HepG2 (cell line): ENCODE measurements around the gene CDC42EP4. TPM values are rescaled to one million over a fixed set of nuclear protein-coding genes. Genes with fewer than 3 reads are reported as not detected.

ENCODE experiments used
- ATAC-seq: fragments of 200-7000 bp; cut with Tn5 transposase; 3 replicates; pipeline ENCODE4 v1.9.1; 2020; ENCODE audit warnings: mild to moderate bottlenecking, moderate library complexity
- BruUV-seq: library from RNA; stranded (reverse); fragments of 400-500 nt; replicated peaks from 2 replicates; lab custom pipeline; 2021; lab: Mats Ljungman, UMichigan
- CTCF ChIA-PET: fragments of 300-600 bp; formaldehyde crosslinking; extraction: SDS; loops from one replicate; lab custom pipeline; 2021; ENCODE audit warnings: low total read pairs, inconsistent platforms, low intra/inter-chr PET ratio; lab: Yijun Ruan, JAX
- POLR2A ChIA-PET: fragments of 350-600 bp; sonication (Branson Sonifier 250); formaldehyde crosslinking; loops from one replicate; lab custom pipeline; 2020; ENCODE audit warnings: antibody characterized with exemption, inconsistent platforms; lab: Yijun Ruan, JAX
- DNase-seq: peaks from one replicate; pipeline ENCODE4 v3.0.0-alpha.2; 2015; ENCODE audit warnings: low spot score
- FAIRE-seq: peaks from 3 replicates; lab custom pipeline; 2011; peaks lifted over from hg19 to GRCh38; lab: Jason Lieb, UNC
- H2AFZ ChIP-seq: one replicate; pipeline ENCODE4 v1.6.1; 2011; ENCODE audit warnings: low read length, inconsistent platforms
- H3K27ac ChIP-seq: fragments of 300-600 bp; 3 replicates; pipeline ENCODE4 v1.8.0; 2011; ENCODE audit warnings: mixed run types, mild to moderate bottlenecking, mixed read lengths, low read length, inconsistent platforms; ENCODE audit not compliant: insufficient read depth; ENCODE audit errors: extremely low read length
- H3K27me3 ChIP-seq, 2 experiments: fragments of 200-600 bp in 1 of 2; 2 replicates in 1 of 2; 3 replicates in 1 of 2; pipeline versions ENCODE4 v1.6.0 to v1.8.0; 2011; ENCODE audit warnings: low read length in 2 of 2, mild to moderate bottlenecking in 2 of 2, moderate library complexity in 2 of 2, inconsistent platforms in 1 of 2; ENCODE audit not compliant: insufficient read depth in 2 of 2, control insufficient read depth in 1 of 2
- H3K36me3 ChIP-seq, 2 experiments: fragments of 200-600 bp in 1 of 2; replicated peaks in 1 of 2; 2 replicates in 1 of 2; 3 replicates in 1 of 2; pipeline versions ENCODE4 v1.5.1 to v1.8.0; 2011; ENCODE audit warnings: low read length in 2 of 2, inconsistent platforms in 1 of 2; ENCODE audit not compliant: insufficient read depth in 2 of 2, control insufficient read depth in 1 of 2
- H3K4me1 ChIP-seq: 2 replicates; pipeline ENCODE4 v1.5.1; 2012; ENCODE audit warnings: low read length, inconsistent platforms; ENCODE audit not compliant: insufficient read depth
- H3K4me2 ChIP-seq: 2 replicates; pipeline ENCODE4 v1.6.0; 2011; ENCODE audit warnings: low read depth, low read length, inconsistent platforms
- H3K4me3 ChIP-seq, 3 experiments: fragments of 200-600 bp in 1 of 3; sonication (generic), shearing (Covaris generic) in 1 of 3; replicated peaks in 1 of 3; 2 replicates each; pipeline ENCODE4 v1.5.1; 2011 to 2016; ENCODE audit warnings: low read length in 3 of 3, inconsistent platforms in 2 of 3, low read depth in 2 of 3, mild to moderate bottlenecking in 2 of 3, control low read depth in 1 of 3, mixed read lengths in 1 of 3; ENCODE audit not compliant: insufficient read depth in 1 of 3
- H3K79me2 ChIP-seq: one replicate; pipeline ENCODE4 v1.6.1; 2011; ENCODE audit warnings: low read length, inconsistent platforms; ENCODE audit not compliant: insufficient read depth
- H3K9ac ChIP-seq: 2 replicates; pipeline ENCODE4 v1.6.0; 2011; ENCODE audit warnings: mild to moderate bottlenecking, low read depth, low read length, inconsistent platforms; ENCODE audit not compliant: insufficient read depth
- H3K9me3 ChIP-seq: 2 replicates; pipeline ENCODE4 v1.5.1; 2012; ENCODE audit warnings: mild to moderate bottlenecking, low read length
- H4K20me1 ChIP-seq: 2 replicates; pipeline ENCODE4 v1.6.0; 2011; ENCODE audit warnings: inconsistent platforms, mild to moderate bottlenecking, low read length, moderate library complexity; ENCODE audit not compliant: insufficient read depth
- ELF1 ChIP-seq: sonication (generic); formaldehyde crosslinking; IDR thresholded peaks from 2 replicates; pipeline ENCODE4 v1.4.0; 2020; ENCODE audit warnings: missing genetic modification reagents
- ZNF263 ChIP-seq: sonication (generic); formaldehyde crosslinking; IDR thresholded peaks from 2 replicates; pipeline ENCODE4 v1.4.0; 2020; ENCODE audit warnings: missing genetic modification reagents
- ZNF274 ChIP-seq: sonication (generic); formaldehyde crosslinking; IDR thresholded peaks from 2 replicates; pipeline ENCODE4 v1.5.1; 2020; ENCODE audit warnings: mild to moderate bottlenecking, missing genetic modification reagents
- ZNF367 ChIP-seq: sonication (generic); formaldehyde crosslinking; IDR thresholded peaks from 2 replicates; pipeline ENCODE4 v1.4.0; 2020; ENCODE audit warnings: missing genetic modification reagents, borderline replicate concordance
- WGBS: methylation state at CpG from one replicate; pipeline ENCODE4 v1.1.6; 2017; ENCODE audit warnings: low lambda C conversion rate; 5-methylcytosine and 5-hydroxymethylcytosine counted together
- in situ Hi-C: cut with HindIII; loops from 2 replicates; pipeline ENCODE4 v1.10.0; 2017; ENCODE audit warnings: low pct_unique_long_range_greater_than_20kb; ENCODE audit not compliant: extremely low pct_ligation_motif_present
- intact Hi-C: fragments of 100-400 bp; cut with micrococcal nuclease; formaldehyde crosslinking; loops from one replicate; pipeline ENCODE4 v1.10.0; 2022; ENCODE audit not compliant: unreplicated experiment
- polyA plus RNA-seq, 8 experiments: library from polyadenylated mRNA; depleted of rRNA in 3 of 8; stranded (reverse) in 7 of 8; unstranded in 1 of 8; fragments of >200 nt; fragmentation: Illumina TruSeq in 4 of 8; extraction: Trizol in 4 of 8; gene quantifications; 2 replicates each; pipeline versions ENCODE4 v1.2.1 to v1.2.3, GENCODE V29; 2011 to 2016; ENCODE audit warnings: low read depth in 4 of 8, missing spikeins in 1 of 8, mixed read lengths in 1 of 8; ENCODE audit not compliant: insufficient read depth in 1 of 8
- total RNA-seq, 5 experiments: library from RNA; depleted of rRNA; stranded (reverse); fragments of >200 nt; fragmentation: Illumina TruSeq; extraction: Trizol; gene quantifications; 2 replicates each; pipeline ENCODE4 v1.2.3, GENCODE V29; 2016; ENCODE audit warnings: low read depth in 1 of 5

CDC42EP4 gene
- total and polyA plus RNA-seq, 2 of the 13 experiments (the other 11 are each of a cell fraction or from before 2014, with no cell fraction given) = 19.0 to 54.0 TPM

DNA sequence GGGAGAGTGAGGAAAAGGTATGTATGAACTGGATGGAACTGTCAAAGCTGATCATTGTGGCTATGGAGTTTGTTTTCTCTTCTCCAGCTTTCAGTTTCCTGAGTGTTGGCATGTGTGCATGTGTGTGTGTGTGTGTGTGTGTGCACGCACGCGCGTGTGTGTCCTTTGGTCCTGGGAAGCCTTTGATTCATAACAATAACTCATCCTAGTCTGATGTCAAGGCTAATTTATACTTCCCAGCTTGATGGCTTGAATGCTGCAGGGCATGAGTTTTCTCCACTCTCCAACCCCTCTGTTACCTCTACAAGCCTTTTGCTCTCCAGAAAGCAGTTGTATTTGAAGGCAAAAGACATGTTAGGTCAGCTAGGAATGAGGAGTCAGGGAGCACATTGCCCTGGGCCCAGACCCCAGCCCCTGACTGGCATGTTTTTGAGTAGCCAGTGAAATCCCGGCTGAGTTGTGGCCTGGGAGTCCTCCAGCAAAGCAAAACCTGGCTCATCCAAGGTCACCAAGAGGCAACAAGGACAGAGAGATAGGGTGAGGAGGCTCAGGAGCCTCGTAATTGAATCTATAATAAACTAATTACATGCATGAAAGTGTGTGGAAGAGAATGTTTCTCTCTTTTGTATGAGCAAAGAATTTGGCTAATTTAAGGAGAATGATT, 8.9 kb upstream of the CDC42EP4 start:
- intact Hi-C loops = no loop called here
- ChIA-PET CTCF (no interaction called here), POLR2A (interaction anchor here (2.0 to 2.1 kb wide), 2 partner anchors 10 to 58 kb away, joined by 4 to 8 read pairs; no protein-coding TSS in a partner anchor)
- H3K4me1 ChIP-seq = peaks cover 53% of the 10 kb centered on the region
- BruUV-seq = no TSS peak
- H3K4me3 ChIP-seq = no peak overlapping the region
- no peak overlapping the region; the same call in 1 of the 2 replicates for H3K4me2 ChIP-seq
- no peak overlapping the region for H3K27ac ChIP-seq
- peaks cover 13 to 46% of the 10 kb centered on the region in 2 experiments for H3K27me3 ChIP-seq
- H3K9me3 ChIP-seq = no peaks in the 10 kb centered on the region
- no peaks in the 10 kb centered on the region for H3K79me2 ChIP-seq
- FAIRE-seq (no peak), DNase-seq (no peak), ATAC-seq (peak; percentile 11; the same call in 1 of the 3 replicates)
- WGBS = 63% methylated on average over 6 of the region's 6 CpGs
- no peaks in the 10 kb centered on the region for H3K36me3 ChIP-seq
- no peaks in the 10 kb centered on the region for H4K20me1 ChIP-seq
- H3K9ac ChIP-seq = no peak overlapping the region
- H2AFZ ChIP-seq = no peak overlapping the region
- in situ Hi-C loops = no loop called here
- TF ChIP-seq ZNF274 (CRISPR knock-in tag) (no peak), ZNF263 (CRISPR knock-in tag) (peak; percentile 90)
- TF ChIP-seq, all 625 proteins: peak for 1

- FAIRE-seq = no peak
- Histone ChIP-seq H3K4me1 (peaks cover 44% of the 10 kb centered on the region), H3K27me3 (peaks cover 8 to 39% of the 10 kb centered on the region in 2 experiments), H3K27ac (no peak overlapping the region)
- POLR2A ChIA-PET = interaction anchor here (2.1 kb wide), 1 partner anchor 9 kb away, joined by 8 read pairs; no protein-coding TSS in a partner anchor
- BruUV-seq = no TSS peak
- TF ChIP-seq ZNF367 (no peak), ELF1 (no peak)
- TF ChIP-seq, all 625 proteins: peak for 0
- H3K4me2 ChIP-seq = no peak overlapping the region
- CTCF ChIA-PET = no interaction called here
- ATAC-seq (no peak), DNase-seq (no peak)
- H3K9ac ChIP-seq = no peak overlapping the region
- H3K4me3 ChIP-seq = no peak overlapping the region
- H3K9me3 ChIP-seq = no peaks in the 10 kb centered on the region
- no peaks in the 10 kb centered on the region for H3K36me3 ChIP-seq
- no peaks in the 10 kb centered on the region for H3K79me2 ChIP-seq
- WGBS = 28% methylated on average over 3 of the region's 3 CpGs
- no peaks in the 10 kb centered on the region for H4K20me1 ChIP-seq
- intact Hi-C loops = no loop called here
- in situ Hi-C loops = no loop called here
- no peak overlapping the region for H2AFZ ChIP-seq
These were observed 8.0 kb upstream of the CDC42EP4 start for GRCh38 chr17:73319766-73320165.
